ACHN (cell line): Measurements from ENCODE around the gene RFPL2.
"Not testable (repeated sequence)": the region's sequence is repeated elsewhere in the genome, so short reads cannot be mapped to it uniquely, and the experiment has no call there.

ENCODE experiments used
- DNase-seq: peaks from one replicate; pipeline ENCODE4 v3.0.0-alpha.2; 2015
- in situ Hi-C: cut with HindIII; loops from 2 replicates; pipeline ENCODE4 v1.10.0; 2017; ENCODE audit warnings: low sequenced_read_pairs, low pct_ligation_motif_present, low pct_unique_long_range_greater_than_20kb

Gene RFPL2

DNA sequence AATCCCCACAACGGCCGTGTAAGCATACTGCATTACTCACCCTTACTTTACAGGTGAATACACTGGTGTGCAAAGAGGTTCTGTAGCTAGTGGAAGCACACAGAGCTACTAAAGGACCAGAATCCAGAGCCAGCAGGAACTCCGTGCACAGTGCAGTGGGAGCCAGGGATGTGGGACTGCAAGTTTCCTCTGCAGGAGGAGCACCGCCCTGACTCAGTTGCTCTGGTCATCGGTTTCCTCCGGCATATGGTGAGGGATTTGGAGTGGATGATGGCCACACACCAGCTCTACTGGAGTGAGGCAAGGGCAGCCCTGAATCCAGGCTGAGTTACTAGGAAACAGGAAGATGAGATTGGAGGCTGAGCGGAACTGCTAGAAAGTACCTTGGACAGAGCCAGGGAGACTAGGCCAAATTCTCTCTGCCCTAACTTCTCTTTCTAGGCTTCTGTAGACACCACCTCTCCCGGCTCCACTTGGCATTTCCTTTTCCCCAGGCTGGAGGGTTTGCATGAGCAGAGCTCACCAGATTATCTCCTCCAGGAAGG, 27.6 kb downstream of the RFPL2 start:
- no peak for DNase-seq
- in situ Hi-C loops, result no loop called here

DNA sequence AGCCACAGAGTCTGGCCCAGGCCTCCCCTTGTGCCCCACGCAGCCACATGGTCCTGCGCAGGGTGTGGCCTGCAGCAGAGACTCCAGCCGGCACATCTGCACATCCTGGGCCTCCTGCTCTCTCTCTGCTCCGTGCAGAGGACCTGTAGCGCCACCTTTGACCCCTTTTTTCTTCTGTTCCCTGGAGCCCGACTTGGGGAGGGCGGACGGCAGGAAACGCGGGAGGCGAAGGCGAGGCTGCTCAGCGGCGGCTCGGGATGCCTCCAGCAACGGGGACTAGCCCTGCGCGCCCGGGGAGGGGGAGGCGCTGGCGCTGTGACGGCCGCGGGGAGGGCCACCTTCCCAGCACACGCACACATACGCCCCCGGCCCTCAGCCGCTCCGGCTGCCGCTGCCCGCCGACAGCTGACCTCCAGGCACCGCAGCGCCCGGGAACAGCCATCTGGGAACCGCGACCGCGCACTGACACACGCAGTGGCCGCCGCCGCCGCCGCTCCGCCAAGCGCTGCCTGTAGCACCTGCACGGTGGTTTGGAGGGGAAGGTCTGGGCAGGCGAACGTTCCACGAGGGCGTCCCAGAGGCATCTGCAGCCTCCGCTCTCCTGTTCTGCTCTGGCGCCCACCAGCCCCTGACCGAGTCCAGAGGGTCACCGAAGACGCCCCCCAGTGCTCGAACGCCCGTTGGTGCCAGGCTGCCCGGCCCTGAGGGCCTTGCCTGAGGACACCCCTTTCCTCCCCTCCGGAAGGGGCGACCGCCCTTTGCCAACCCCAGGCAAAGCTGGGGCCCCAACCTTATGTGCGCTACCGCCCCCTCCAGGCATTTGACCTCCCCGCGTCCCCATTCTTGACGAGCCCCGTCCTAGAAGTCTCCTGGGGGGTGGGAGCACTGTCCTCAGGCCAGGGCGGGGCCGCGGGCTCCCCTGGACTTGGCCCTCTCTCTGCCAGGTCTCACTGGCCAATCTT, 28.9 kb downstream of the RFPL2 start:
- in situ Hi-C loops, result no loop called here
- DNase-seq, result no peak

DNA sequence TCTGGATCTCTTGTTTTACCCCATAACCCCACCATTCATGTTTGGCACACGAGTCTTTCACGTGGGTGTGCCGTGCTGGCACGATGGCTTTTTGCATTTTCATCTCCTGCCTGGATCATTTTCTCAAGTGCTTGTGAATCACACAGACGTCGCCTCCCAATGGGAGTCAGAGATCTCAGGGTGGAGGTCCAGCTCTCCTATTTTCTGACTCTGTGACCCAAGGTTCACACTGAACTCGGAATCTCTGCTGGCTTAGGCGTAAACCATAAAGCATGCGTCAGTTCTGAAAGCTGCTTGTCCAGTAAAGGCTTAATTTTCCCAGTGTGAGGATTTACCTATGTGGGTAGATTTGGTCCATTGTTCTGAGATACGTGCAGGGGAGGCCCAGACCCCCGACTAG, 29.8 kb downstream of the RFPL2 start:
- no peak for DNase-seq
- in situ Hi-C loops, result no loop called here

DNA sequence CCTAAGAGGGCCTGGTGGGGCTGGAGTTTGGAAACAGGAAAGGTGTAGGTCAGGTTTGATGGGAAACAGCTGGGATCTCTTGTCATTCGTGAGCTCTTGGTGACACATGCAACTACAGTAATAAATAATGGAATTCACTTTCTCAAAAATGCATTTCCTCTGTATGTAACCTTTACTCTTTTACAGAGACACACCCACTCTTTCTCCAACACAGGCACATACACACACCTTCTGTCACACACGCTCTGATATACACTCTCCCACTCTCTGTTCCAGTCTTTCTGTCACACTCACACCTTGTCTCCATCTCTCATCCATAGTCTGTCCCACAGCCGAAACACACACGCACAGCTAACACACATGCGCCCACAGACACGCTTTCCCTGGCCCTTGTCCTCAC, 39.2 kb downstream of the RFPL2 start:
- in situ Hi-C loops, result no loop called here

DNA sequence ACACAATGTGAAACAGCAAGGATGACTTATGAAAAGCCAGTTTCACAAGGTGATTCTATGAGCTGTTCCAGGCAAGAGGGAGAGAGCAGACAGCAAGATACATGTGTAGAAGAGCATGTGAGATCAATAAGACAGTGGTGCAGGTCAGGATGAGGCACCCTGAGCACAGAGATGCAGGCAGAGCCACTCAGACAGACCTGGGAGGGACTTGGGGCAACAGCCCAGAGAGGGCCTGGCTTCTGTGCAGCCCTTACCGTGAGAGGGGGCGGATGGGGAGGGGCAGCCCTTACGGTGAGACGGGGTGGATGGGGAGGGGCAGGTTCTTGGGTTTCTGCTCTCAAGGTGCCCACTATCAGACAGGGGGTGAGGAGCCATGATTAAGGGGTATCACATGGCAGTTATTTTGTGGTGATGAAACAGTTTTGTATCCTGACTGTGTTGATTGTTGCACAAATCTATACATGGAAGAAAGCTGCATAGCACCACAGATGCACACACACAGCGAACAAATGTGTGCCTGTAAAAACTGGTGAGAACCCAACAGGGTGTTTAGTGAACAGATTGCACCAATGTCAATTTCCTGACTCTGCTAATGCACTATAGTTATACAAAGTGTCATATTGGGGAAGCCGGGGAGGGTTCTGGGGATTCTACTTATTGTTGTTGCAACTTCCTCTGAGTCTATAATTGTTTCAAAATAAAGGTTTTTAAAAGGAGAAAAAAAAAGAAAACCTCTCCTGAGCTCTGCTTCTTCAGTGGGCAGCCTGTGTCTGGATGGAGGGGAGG, 40.6 kb downstream of the RFPL2 start:
- no peak for DNase-seq
- in situ Hi-C loops, result no loop called here

More for the DNA sequence above, 39.2 kb downstream of the RFPL2 start:
- no peak for DNase-seq

DNA sequence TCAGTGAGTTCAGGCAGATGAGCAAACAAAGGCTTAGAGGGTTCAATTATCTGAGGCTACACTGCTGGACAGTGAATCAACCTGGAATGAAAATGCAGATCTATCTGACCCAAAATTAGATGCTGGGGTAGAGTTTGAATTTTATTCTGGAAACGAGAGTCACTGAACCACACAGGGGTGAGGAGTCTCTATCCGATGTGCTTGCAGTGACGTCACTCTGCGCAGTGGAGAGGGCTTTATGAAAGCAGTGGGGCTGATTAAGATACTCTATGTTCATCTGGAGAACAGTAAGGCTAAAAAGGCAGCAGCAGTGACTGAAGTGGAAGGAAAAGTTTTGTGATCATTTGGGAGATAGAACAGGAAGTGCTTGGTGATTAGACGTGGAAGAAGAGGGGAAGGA, 44.5 kb downstream of the RFPL2 start:
- DNase-seq, in situ Hi-C loops: not testable (repeated sequence)

DNA sequence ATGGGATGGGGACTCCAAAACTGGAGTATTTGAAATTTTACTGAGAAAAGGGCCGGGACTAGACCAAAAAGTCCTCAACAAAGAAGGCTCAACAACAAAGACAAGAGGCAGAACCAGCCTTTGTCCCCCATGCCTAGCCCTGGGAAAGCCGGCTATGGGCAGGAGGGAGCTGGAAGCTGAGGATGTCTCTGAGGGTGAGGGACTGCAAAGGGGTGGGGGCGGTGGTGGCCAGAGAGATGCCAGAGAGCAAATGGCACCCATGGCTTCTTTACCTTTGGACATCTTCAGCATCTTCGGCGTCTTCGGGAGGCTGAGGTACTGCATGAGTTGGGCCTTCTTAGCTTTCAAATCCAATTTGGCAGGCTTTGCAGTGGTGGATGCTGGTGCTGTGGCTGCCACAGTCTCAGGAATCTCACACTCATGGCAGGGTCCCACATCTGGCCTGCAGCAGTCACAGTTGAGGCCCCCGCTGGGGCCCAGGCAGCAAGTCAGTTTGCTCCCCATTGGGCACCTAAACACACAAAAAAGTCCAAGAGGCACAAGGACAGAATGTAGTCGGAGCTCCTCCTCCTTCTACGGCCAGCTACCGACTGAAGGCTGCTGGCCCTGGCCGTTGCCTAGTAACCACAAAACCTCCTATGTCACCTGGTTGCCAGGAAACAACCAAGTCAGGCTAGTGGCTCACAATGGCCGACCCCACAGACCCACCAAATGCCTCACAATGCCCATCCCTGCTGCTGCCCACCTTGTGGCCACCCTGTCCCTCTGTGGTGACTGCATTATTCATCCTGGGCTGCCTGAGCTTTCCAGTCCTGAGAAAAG, 46.0 kb downstream of the RFPL2 start, which contains the start of gene C22orf42:
C22orf42 (minus strand) TSS at position 592 of the 822 bp plus-strand sequence; CDS start at position 504, 88 bp downstream.
- no peak for DNase-seq
- in situ Hi-C loops, result no loop called here

DNA sequence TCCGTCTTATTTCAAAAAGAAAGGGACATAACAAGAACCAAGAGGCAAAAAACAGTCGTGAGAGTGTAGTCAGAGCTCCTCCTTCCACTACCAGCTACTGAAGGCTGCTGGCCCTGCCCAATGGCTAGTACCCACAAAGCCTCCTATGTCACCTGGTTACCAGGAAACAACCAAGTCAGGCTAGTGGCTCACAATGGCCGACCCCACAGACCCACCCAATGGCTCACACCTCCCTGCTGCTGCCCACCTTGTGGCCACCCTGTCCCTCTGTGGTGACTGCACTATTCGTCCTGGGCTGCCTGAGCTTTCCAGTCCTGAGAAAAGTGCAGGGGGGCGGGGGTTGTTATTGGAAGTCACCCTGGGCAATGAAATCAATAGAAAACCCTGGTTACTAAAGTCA, 47.2 kb downstream of the RFPL2 start:
- in situ Hi-C loops, DNase-seq: not testable (repeated sequence)

DNA sequence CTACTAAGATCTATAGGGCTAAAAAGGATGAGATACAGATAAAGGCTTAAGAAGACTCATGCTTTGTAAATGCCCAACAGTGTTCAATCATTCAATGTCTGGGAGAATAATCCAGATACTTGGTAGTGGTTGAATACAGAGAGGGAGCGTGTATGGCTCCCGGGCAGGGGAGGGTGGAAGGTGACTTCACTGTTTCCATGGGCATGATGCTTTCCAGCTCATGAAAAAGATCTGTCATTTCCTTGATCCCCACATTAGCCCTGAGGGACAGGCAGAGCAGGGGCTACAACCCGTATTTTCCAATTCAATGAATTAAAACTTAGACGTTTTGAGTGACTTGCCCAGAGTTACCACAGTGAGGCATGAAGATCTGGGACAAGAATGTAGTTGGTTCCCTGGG, 50.1 kb downstream of the RFPL2 start:
- in situ Hi-C loops, DNase-seq: not testable (repeated sequence)

DNA sequence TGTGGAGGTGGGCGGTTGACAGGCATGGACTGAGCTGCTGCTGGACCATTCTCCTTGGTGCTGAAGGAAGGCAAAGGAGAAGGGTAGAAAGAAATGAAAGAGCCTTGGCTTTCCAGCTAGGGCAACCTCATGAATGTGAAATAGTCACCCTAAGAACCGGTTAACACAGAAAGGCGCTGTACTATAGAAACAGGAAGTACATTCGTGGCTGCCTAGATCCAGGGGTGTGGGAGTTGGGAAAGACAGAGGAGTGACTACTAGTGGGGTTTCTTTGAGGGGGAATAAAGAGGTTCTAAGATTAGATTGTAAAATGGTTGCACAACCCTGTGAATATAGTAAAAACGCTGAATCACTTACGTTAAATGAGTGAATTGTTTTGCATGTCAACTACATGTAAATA, 53.2 kb downstream of the RFPL2 start:
- DNase-seq, in situ Hi-C loops: not testable (repeated sequence)

DNA sequence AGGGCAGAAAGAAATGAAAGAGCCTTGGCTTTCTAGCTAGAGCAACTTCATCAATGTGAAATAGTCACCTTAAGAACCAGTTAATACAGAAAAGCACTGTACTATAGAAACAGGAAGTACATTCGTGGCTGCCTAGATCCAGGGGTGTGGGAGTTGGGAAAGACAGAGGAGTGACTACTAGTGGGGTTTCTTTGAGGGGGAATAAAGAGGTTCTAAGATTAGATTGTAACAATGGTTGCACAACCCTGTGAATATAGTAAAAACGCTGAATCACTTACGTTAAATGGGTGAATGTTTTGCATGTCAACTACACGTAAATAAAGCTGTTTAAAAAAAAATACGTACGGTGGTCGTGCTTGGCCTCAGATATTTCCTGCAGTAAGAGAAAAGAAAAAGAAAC, 54.2 kb downstream of the RFPL2 start:
- in situ Hi-C loops, DNase-seq: not testable (repeated sequence)

DNA sequence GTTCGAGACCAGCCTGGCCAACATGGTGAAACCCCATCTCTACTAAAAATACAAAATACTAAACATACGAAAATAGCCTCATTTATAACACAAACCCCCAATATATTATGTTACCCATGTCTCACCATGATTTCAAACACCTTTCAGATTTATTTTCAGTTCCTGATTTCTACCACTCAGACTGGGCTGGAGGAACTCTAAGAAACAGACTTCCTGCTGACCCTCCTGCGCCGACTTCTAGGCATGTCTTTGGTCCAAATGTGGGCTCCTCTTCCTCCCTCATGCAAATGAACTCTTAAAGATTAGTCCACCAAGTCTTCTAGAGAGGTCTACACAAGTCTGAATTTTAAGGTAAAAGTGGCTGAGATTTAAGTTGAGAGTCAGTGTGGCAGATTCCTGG, 56.5 kb downstream of the RFPL2 start:
- in situ Hi-C loops, DNase-seq: not testable (repeated sequence)

DNA sequence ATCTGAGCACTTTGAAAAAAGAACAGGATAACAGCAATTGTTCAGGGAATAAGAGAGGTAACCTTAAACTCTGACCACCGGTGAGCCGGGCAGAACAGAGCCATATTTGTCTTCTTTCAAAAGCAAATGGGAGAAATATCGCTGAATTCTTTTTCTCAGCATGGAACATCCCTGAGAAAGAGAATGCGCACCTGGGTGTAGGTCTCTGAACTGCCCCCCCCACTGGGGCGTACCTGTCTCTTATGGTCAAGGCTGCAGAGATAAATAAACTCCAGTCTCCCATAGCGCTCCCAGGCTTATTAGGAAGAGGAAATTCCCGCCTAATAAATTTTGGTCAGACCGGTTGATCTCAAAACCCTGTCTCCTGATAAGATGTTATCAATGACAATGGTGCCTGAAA, 57.7 kb downstream of the RFPL2 start:
- in situ Hi-C loops, DNase-seq: not testable (repeated sequence)

DNA sequence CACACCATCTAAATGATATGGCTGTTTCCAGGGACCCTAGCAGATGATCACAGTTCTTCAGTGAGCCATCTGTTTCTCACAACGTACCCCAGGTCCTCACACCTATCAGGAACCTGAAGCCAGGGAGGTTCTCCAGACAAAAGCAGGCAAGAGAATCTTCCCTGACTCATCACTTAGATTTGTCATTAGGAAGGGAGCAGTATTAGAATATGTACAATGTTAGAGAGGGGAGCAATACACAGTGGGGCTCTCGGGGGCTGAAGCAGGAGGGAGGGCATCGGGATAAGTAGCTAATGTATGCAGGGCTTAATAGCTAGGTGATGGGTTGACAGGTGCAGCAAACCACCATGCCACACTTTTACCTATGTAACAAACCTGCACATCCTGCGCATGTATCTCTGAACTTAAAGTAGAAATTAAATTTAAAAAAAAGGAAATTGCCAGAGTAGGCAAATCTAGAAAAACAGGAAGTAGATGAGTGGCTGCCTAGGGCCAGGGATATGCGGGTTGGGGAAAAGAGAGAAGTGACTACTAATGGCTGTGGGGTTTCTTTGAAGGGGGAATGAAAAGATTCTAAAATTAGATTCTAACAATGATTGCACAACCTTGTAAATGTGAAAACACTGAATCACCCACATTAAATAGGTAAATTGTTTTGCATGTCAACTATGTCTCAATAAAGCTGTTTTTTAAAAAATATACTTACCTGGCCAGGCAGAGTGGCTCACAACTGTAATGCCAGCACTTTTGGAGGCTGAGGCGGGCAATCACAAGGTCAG, 60.2 kb downstream of the RFPL2 start:
- DNase-seq, result no peak
- in situ Hi-C loops, result no loop called here

DNA sequence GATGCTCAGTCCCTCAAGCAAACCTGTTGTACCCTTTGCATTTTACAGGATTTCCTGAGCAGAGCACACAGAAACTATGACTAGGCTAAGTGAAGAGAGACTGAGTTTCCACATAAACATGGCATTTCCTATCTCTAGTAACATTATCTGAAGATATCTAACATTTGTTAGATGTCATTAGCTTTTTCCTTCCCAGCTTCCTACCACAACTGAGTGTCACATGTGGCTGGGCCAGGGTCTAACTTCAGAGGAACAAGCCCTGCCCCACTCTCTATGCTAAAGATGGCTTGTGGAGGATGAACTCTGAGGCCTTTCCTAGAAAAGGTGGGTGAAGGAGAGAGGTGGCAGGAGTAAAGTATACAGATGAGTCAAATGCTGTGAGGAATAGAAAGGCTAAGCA, 62.3 kb downstream of the RFPL2 start:
- in situ Hi-C loops, result no loop called here
- DNase-seq, result no peak

DNA sequence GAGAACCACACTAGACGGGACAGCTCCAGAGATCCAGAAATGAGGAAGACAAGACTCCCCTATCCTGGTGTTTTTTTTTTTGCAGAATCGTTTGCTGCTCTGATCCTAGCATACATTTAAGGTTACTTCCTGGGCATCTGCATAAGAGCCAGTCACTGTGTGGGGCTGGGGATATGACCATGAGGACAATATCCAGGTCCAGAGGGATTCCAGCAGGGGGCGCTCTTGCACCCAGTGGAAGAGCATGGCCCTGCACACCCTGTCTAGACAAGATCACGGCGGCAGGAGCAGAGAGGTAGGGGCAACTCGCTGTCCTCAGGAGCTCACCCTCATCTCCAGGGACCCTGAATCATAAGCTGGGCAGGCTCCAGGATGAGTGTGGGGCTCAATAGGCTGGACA, 64.2 kb downstream of the RFPL2 start:
- in situ Hi-C loops, DNase-seq: not testable (repeated sequence)
